Measurements from ENCODE around the gene PLBD1.

- TF ChIP-seq CTCF (IDR thresholded peaks at IDR 0.05) (no peak), ZFX (IDR thresholded peaks at IDR 0.05; ENCODE audit: borderline replicate concordance) (no peak)
Measured at GRCh38 chr12:14575585-14575984, 7.9 kb upstream of the PLBD1 start.
